B cell (primary cell): ENCODE data around the gene VEZT. TPM values are rescaled to one million over a fixed set of nuclear protein-coding genes. Genes with fewer than 3 reads are reported as not detected.

Experiments
- ATAC-seq: fragments of 200-7000 bp; cut with Tn5 transposase; one replicate; pipeline ENCODE4 v1.10.0; 2021; ENCODE audit warnings: low read depth, mild to moderate bottlenecking, moderate number of reproducible peaks, moderate library complexity
- CTCF ChIA-PET: fragments of 350-600 bp; sonication (Branson Sonifier 250); formaldehyde crosslinking; loops from one replicate; lab custom pipeline; 2021; ENCODE audit warnings: antibody characterized with exemption, inconsistent platforms; lab: Charles Lee
- POLR2A ChIA-PET: fragments of 350-600 bp; sonication (Branson Sonifier 250); formaldehyde crosslinking; loops from one replicate; lab custom pipeline; 2021; ENCODE audit warnings: antibody characterized with exemption; lab: Charles Lee
- DNase-seq: peaks from one replicate; pipeline ENCODE4 v3.0.0; 2013
- H2AFZ ChIP-seq: 2 replicates; pipeline ENCODE4 v1.6.1; 2012; ENCODE audit warnings: mild to moderate bottlenecking, low read depth, low read length; ENCODE audit not compliant: insufficient read depth, poor library complexity, severe bottlenecking
- H3K27ac ChIP-seq, 2 donors: 1 replicate in 1 of 2; 2 replicates in 1 of 2; pipeline ENCODE4 v1.5.1; 2012 to 2013; ENCODE audit warnings: low read length in 2 of 2, mild to moderate bottlenecking in 2 of 2, moderate library complexity in 1 of 2
- H3K27me3 ChIP-seq, 4 experiments: fragments of 200-600 bp in 1 of 4; sonication (generic) in 1 of 4; replicated peaks in 1 of 4; 1 replicate in 2 of 4; 2 replicates in 2 of 4; pipeline versions ENCODE4 v1.6.1 to v1.7.0; 2013 to 2016; ENCODE audit warnings: low read length in 3 of 4, mild to moderate bottlenecking in 2 of 4, mixed read lengths in 1 of 4, moderate library complexity in 1 of 4; ENCODE audit not compliant: insufficient read depth in 4 of 4, control insufficient read depth in 3 of 4; ENCODE audit errors: control extremely low read depth in 1 of 4
- H3K36me3 ChIP-seq, 2 experiments: replicated peaks in 1 of 2; 1 replicate in 1 of 2; 2 replicates in 1 of 2; pipeline versions ENCODE4 v1.6.1 to v1.7.1; 2013; ENCODE audit warnings: low read length in 1 of 2; ENCODE audit not compliant: insufficient read depth in 2 of 2, control insufficient read depth in 1 of 2; ENCODE audit errors: control extremely low read depth in 1 of 2, extremely low read depth in 1 of 2
- H3K4me1 ChIP-seq, 2 donors: fragments of 200-600 bp in 1 of 2; sonication (generic) in 1 of 2; 1 replicate in 1 of 2; 2 replicates in 1 of 2; pipeline versions ENCODE4 v1.5.1 to v1.6.1; 2013 to 2017; ENCODE audit warnings: low read length in 2 of 2; ENCODE audit not compliant: control insufficient read depth in 2 of 2, insufficient read depth in 2 of 2
- H3K4me2 ChIP-seq: replicated peaks from 2 replicates; pipeline ENCODE3; 2012; ENCODE audit warnings: mild to moderate bottlenecking, low read depth, low read length; ENCODE audit not compliant: poor library complexity, severe bottlenecking
- H3K4me3 ChIP-seq, 5 experiments: fragments of 200-600 bp in 1 of 5; sonication (generic) in 1 of 5; 1 replicate in 3 of 5; 2 replicates in 2 of 5; pipeline versions ENCODE4 v1.5.1 to v1.7.0; 2011 to 2016; ENCODE audit warnings: low read length in 4 of 5, mild to moderate bottlenecking in 4 of 5, low read depth in 2 of 5, control low read depth in 1 of 5, moderate library complexity in 1 of 5; ENCODE audit not compliant: insufficient read depth in 1 of 5; ENCODE audit errors: control extremely low read depth in 1 of 5, extremely low read depth in 1 of 5
- H3K79me2 ChIP-seq: fragments of 200-600 bp; sonication (generic); one replicate; pipeline ENCODE4 v1.6.0; 2016; ENCODE audit warnings: low read length; ENCODE audit not compliant: control insufficient read depth, insufficient read depth
- H3K9ac ChIP-seq: fragments of 200-600 bp; sonication (generic); 2 replicates; pipeline ENCODE4 v1.6.1; 2017; ENCODE audit warnings: mild to moderate bottlenecking, low read length, moderate library complexity
- H3K9me3 ChIP-seq, 3 donors: one replicate each; pipeline versions ENCODE4 v1.6.1 to v1.7.1; 2013; ENCODE audit warnings: low read length in 2 of 3; ENCODE audit not compliant: control insufficient read depth in 2 of 3, insufficient read depth in 1 of 3; ENCODE audit errors: control extremely low read depth in 1 of 3
- H4K20me1 ChIP-seq: 2 replicates; pipeline ENCODE4 v1.6.0; 2012; ENCODE audit warnings: mild to moderate bottlenecking, low read length; ENCODE audit not compliant: insufficient read depth, control insufficient read depth, poor library complexity, severe bottlenecking
- H3K27ac Mint-ChIP-seq: one replicate; pipeline ENCODE4 v1.8.0; 2021; ENCODE audit warnings: mixed read lengths
- H3K27me3 Mint-ChIP-seq: one replicate; pipeline ENCODE4 v1.8.0; 2021; ENCODE audit warnings: mixed read lengths
- H3K4me1 Mint-ChIP-seq: one replicate; pipeline ENCODE4 v1.8.0; 2021; ENCODE audit warnings: mixed read lengths
- H3K4me3 Mint-ChIP-seq: one replicate; pipeline ENCODE4 v1.8.0; 2021; ENCODE audit warnings: mixed read lengths
- H3K9me3 Mint-ChIP-seq: one replicate; pipeline ENCODE4 v1.8.0; 2022; ENCODE audit warnings: mixed read lengths; ENCODE audit not compliant: insufficient read depth
- EZH2 ChIP-seq: IDR thresholded peaks from 2 replicates; pipeline ENCODE4 v1.6.1; 2012; ENCODE audit warnings: borderline replicate concordance, low read depth, mild to moderate bottlenecking, moderate library complexity, low read length; ENCODE audit not compliant: insufficient read depth, poor library complexity, severe bottlenecking
- WGBS: methylation state at CpG from one replicate; pipeline ENCODE4 v1.1.5; 2013; ENCODE audit warnings: missing lambda C conversion rate; ENCODE audit not compliant: insufficient coverage; 5-methylcytosine and 5-hydroxymethylcytosine counted together
- intact Hi-C: fragments of 100-400 bp; cut with micrococcal nuclease; formaldehyde crosslinking; loops from one replicate; pipeline ENCODE4 v1.10.0; 2022
- polyA plus RNA-seq: library from polyadenylated mRNA; depleted of rRNA; stranded (reverse); fragments of >200 nt; gene quantifications from 2 replicates; pipeline ENCODE4 v1.2.3, GENCODE V29; 2012
- total RNA-seq, 2 donors: library from RNA; stranded (reverse); fragments of 120-200 nt in 1 of 2; gene quantifications; 1 replicate in 1 of 2; 2 replicates in 1 of 2; pipeline versions ENCODE4 v1.2.3 to v1.2.4, GENCODE V29; 2013 to 2022
- TF ChIP-seq, protein P1 (sequence below): fragments of 200-600 bp; IDR thresholded peaks from one replicate; pipeline ENCODE4 v1.8.0; 2022; ENCODE audit warnings: antibody characterized with exemption, mild to moderate bottlenecking

The VEZT gene
- total and polyA plus RNA-seq, 2 donors (not counting 1 experiment from before 2014, with no cell fraction given), result 19.9 to 61.8 TPM

DNA sequence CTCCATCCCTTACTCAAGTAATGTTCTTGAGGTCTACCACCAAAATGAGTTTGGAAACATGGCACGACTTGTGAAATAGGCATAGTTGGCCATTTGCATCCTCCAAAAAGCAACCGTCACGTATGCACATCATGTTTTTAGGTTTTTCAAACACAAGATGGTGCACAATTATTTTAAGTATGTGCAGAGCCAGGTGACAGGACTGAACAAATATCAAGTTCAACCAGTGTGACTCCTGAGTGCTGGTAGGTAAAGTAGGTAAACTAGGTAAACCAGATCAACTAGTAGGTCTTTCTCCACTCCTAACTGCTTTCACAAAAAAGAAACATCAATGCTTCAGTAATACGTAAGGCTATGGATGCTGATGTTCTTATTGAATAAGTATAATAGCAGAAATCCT, 39.5 kb upstream of the VEZT start:
- no peaks in the 10 kb centered on the region for H3K27me3 Mint-ChIP-seq
- no peak for ATAC-seq

DNA sequence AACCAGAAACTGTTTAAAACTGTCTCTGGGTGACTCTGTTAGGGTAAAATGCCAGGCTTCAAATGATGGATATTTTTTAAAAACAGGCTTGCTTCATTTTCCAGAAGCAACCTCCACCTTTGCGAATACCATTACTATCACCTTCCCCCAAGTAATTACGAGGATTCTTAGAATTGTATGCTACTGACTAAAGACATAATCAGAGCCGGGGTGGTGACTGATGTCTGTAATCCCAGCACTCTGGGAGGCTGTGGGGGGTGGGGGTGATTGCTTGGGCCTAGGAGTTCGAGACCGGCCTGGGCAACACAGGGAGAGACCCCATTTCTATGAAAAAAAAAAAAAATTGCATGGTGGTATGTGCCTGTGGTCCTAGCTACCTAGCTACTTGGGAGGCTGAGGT, 38.6 kb upstream of the VEZT start:
- ChIA-PET CTCF (no interaction called here), POLR2A (no interaction called here)
- Histone ChIP-seq H4K20me1 (no peaks in the 10 kb centered on the region), H3K4me2 (no peak overlapping the region), H2AFZ (no peak overlapping the region), H3K27me3 (no peaks in the 10 kb centered on the region), H3K4me3 (no peak overlapping the region), H3K36me3 (no peaks in the 10 kb centered on the region), H3K4me1 (no peaks in the 10 kb centered on the region), H3K27ac (no peak overlapping the region), H3K79me2 (no peaks in the 10 kb centered on the region), H3K9ac (no peak overlapping the region), H3K9me3 (no peaks in the 10 kb centered on the region)
- Mint-ChIP-seq H3K27ac (no peak overlapping the region), H3K4me3 (no peak overlapping the region), H3K27me3 (no peaks in the 10 kb centered on the region), H3K9me3 (no peaks in the 10 kb centered on the region), H3K4me1 (no peaks in the 10 kb centered on the region)
- ATAC-seq, result no peak
- intact Hi-C loops, result no loop called here
- 100% methylated on average over 3 of the region's 5 CpGs for WGBS
- no peak for TF ChIP-seq EZH2
- TF ChIP-seq, protein P1, sequence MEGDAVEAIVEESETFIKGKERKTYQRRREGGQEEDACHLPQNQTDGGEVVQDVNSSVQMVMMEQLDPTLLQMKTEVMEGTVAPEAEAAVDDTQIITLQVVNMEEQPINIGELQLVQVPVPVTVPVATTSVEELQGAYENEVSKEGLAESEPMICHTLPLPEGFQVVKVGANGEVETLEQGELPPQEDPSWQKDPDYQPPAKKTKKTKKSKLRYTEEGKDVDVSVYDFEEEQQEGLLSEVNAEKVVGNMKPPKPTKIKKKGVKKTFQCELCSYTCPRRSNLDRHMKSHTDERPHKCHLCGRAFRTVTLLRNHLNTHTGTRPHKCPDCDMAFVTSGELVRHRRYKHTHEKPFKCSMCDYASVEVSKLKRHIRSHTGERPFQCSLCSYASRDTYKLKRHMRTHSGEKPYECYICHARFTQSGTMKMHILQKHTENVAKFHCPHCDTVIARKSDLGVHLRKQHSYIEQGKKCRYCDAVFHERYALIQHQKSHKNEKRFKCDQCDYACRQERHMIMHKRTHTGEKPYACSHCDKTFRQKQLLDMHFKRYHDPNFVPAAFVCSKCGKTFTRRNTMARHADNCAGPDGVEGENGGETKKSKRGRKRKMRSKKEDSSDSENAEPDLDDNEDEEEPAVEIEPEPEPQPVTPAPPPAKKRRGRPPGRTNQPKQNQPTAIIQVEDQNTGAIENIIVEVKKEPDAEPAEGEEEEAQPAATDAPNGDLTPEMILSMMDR, result no peak
- DNase-seq, result no peak

More for the DNA sequence above, 39.5 kb upstream of the VEZT start:
- Histone ChIP-seq H3K27ac (no peak overlapping the region), H3K79me2 (no peaks in the 10 kb centered on the region), H2AFZ (no peak overlapping the region), H3K4me3 (no peak overlapping the region), H3K9ac (no peak overlapping the region), H3K9me3 (no peaks in the 10 kb centered on the region), H3K27me3 (no peaks in the 10 kb centered on the region), H4K20me1 (no peaks in the 10 kb centered on the region), H3K36me3 (no peaks in the 10 kb centered on the region), H3K4me1 (no peaks in the 10 kb centered on the region), H3K4me2 (no peak overlapping the region)
- intact Hi-C loops, result no loop called here
- POLR2A ChIA-PET, result no interaction called here
- TF ChIP-seq, protein P1, result no peak
- TF ChIP-seq EZH2, result no peak
- H3K27ac Mint-ChIP-seq, result no peak overlapping the region
- no peaks in the 10 kb centered on the region for H3K9me3 Mint-ChIP-seq
- no CpG with 5 or more reads among the region's 4 CpGs for WGBS
- H3K4me3 Mint-ChIP-seq, result no peak overlapping the region
- CTCF ChIA-PET, result no interaction called here
- DNase-seq, result no peak
- no peaks in the 10 kb centered on the region for H3K4me1 Mint-ChIP-seq
